Measurements from ENCODE around the gene SYT17.

The SYT17 gene

DNA sequence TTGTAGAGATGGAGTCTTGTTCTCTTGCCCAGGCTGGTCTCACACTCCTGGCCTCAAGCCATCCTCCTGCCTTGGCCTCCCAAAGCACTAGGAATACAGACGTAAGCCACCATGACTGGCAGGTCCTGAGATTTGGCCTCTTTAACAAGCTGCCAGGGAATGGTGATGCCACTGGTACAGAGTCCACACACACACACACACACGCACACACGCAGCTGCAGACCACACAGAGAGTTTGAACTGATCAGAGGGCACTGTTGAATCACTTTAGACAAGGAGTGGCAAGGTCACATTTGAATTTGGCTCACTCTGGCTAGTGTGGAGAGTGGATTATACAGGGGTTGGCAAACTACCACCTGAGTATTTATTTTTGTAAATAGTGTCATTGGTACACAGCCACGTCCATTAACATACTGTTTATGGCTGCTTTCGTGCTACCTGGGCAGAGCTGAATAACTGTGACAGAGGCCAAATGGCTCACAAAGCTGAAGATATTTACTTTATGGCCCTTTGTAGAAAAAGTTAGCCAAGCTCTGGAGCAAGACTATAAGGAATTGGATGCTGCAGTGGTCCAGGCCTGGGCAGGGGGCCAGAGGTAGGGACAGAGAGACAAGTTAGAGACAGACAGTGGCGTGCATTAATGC is 44.4 kb upstream of the SYT17 start:
- TF ChIP-seq, protein P1, sequence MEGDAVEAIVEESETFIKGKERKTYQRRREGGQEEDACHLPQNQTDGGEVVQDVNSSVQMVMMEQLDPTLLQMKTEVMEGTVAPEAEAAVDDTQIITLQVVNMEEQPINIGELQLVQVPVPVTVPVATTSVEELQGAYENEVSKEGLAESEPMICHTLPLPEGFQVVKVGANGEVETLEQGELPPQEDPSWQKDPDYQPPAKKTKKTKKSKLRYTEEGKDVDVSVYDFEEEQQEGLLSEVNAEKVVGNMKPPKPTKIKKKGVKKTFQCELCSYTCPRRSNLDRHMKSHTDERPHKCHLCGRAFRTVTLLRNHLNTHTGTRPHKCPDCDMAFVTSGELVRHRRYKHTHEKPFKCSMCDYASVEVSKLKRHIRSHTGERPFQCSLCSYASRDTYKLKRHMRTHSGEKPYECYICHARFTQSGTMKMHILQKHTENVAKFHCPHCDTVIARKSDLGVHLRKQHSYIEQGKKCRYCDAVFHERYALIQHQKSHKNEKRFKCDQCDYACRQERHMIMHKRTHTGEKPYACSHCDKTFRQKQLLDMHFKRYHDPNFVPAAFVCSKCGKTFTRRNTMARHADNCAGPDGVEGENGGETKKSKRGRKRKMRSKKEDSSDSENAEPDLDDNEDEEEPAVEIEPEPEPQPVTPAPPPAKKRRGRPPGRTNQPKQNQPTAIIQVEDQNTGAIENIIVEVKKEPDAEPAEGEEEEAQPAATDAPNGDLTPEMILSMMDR (IDR thresholded peaks at IDR 0.05; ENCODE audit: borderline replicate concordance, extremely low read depth, low read length, poor library complexity, severe bottlenecking): no peak
- no peak for TF ChIP-seq EZH2 (IDR thresholded peaks at IDR 0.05; ENCODE audit: borderline replicate concordance, low read depth, low read length, severe bottlenecking)
- Histone ChIP-seq H3K4me3 (ENCODE audit: low read depth in 1 of 2, low read length in 2 of 2) (no peak overlapping the region), H3K36me3 (ENCODE audit: insufficient read depth, low read length) (no peaks in the 10 kb centered on the region), H3K4me1 (ENCODE audit: insufficient read depth, low read length) (no peaks in the 10 kb centered on the region), H3K9me3 (ENCODE audit: insufficient read depth, low read length, severe bottlenecking) (peaks cover 3% of the 10 kb centered on the region), H2AFZ (ENCODE audit: low read depth, low read length) (no peak overlapping the region), H4K20me1 (ENCODE audit: insufficient read depth, low read length) (no peaks in the 10 kb centered on the region), H3K9ac (ENCODE audit: low read depth, low read length) (no peak overlapping the region), H3K27ac (ENCODE audit: low read length) (no peak overlapping the region), H3K79me2 (ENCODE audit: insufficient read depth, low read length) (no peaks in the 10 kb centered on the region), H3K27me3 (ENCODE audit: insufficient read depth, low read length, poor library complexity) (peaks cover 4% of the 10 kb centered on the region), H3K4me2 (ENCODE audit: insufficient read depth, low read length) (no peak overlapping the region)
- ATAC-seq (ENCODE audit: insufficient read depth, low read depth) (no peak), DNase-seq (no peak)

DNA sequence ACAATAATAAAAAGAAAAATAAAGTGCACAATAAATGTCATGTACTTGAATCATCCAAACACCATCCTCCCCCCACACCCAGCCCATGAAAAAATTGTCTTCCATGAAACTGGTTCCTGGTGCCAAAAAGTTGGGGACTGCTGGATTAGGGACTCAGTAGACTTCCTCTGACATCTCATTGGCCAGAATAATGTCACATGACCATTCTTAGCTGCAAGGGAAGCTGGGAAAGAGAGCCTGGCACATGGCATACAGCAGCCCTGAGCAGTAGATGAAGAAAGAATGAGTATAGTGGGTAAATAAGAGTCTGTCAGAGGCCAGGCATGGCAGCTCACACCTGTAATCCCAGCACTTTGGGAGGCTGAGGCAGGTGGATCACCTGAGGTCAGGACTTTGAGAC is 41.7 kb upstream of the SYT17 start:
- no peak overlapping the region for H3K27ac ChIP-seq (ENCODE audit: low read length)
- ATAC-seq (ENCODE audit: insufficient read depth, low read depth) (no peak), DNase-seq (no peak)
- no peak overlapping the region for H3K9ac ChIP-seq (ENCODE audit: low read depth, low read length)
- H3K4me3 ChIP-seq (ENCODE audit: low read depth in 1 of 2, low read length in 2 of 2): no peak overlapping the region
- H3K9me3 ChIP-seq (ENCODE audit: insufficient read depth, low read length, severe bottlenecking): peaks cover 3% of the 10 kb centered on the region
- H3K4me1 ChIP-seq (ENCODE audit: insufficient read depth, low read length): peaks cover 8% of the 10 kb centered on the region; the same call in 1 of the 2 replicates
- no peaks in the 10 kb centered on the region for H3K79me2 ChIP-seq (ENCODE audit: insufficient read depth, low read length)
- no peaks in the 10 kb centered on the region for H3K27me3 ChIP-seq (ENCODE audit: insufficient read depth, low read length, poor library complexity)
- no peaks in the 10 kb centered on the region for H4K20me1 ChIP-seq (ENCODE audit: insufficient read depth, low read length)
- TF ChIP-seq, protein P1 (IDR thresholded peaks at IDR 0.05; ENCODE audit: borderline replicate concordance, extremely low read depth, low read length, poor library complexity, severe bottlenecking): no peak
- no peaks in the 10 kb centered on the region for H3K36me3 ChIP-seq (ENCODE audit: insufficient read depth, low read length)
- H2AFZ ChIP-seq (ENCODE audit: low read depth, low read length): no peak overlapping the region
- H3K4me2 ChIP-seq (ENCODE audit: insufficient read depth, low read length): no peak overlapping the region

GRCh38 chr16:19127205-19127604 is 40.8 kb upstream of the SYT17 start:
- no peak overlapping the region for H3K27ac ChIP-seq (ENCODE audit: low read length)
- TF ChIP-seq EZH2 (IDR thresholded peaks at IDR 0.05; ENCODE audit: borderline replicate concordance, low read depth, low read length, severe bottlenecking): no peak
- TF ChIP-seq, protein P1 (IDR thresholded peaks at IDR 0.05; ENCODE audit: borderline replicate concordance, extremely low read depth, low read length, poor library complexity, severe bottlenecking): no peak
- no peak overlapping the region for H3K9ac ChIP-seq (ENCODE audit: low read depth, low read length)
- H3K9me3 ChIP-seq (ENCODE audit: insufficient read depth, low read length, severe bottlenecking): peaks cover 3% of the 10 kb centered on the region
- no peak for ATAC-seq (ENCODE audit: insufficient read depth, low read depth)
- H3K4me2 ChIP-seq (ENCODE audit: insufficient read depth, low read length): no peak overlapping the region
- H4K20me1 ChIP-seq (ENCODE audit: insufficient read depth, low read length): no peaks in the 10 kb centered on the region
- H3K4me3 ChIP-seq (ENCODE audit: low read depth in 1 of 2, low read length in 2 of 2): no peak overlapping the region
- H3K36me3 ChIP-seq (ENCODE audit: insufficient read depth, low read length): no peaks in the 10 kb centered on the region
- no peaks in the 10 kb centered on the region for H3K79me2 ChIP-seq (ENCODE audit: insufficient read depth, low read length)
- no peaks in the 10 kb centered on the region for H3K27me3 ChIP-seq (ENCODE audit: insufficient read depth, low read length, poor library complexity)
- peaks cover 9% of the 10 kb centered on the region; the same call in 1 of the 2 replicates for H3K4me1 ChIP-seq (ENCODE audit: insufficient read depth, low read length)
- DNase-seq: no peak
- H2AFZ ChIP-seq (ENCODE audit: low read depth, low read length): no peak overlapping the region

All from DND-41 (cell line).